A549 (cell line): ENCODE data around the gene CGREF1. TPM values are rescaled to one million over a fixed set of nuclear protein-coding genes. Genes with fewer than 3 reads are reported as not detected.
"Not testable (repeated sequence)": the region's sequence is repeated elsewhere in the genome, so short reads cannot be mapped to it uniquely, and the experiment has no call there.

Source experiments
- ATAC-seq, 2 experiments: fragments of 200-7000 bp in 1 of 2; fragments of >200 bp in 1 of 2; cut with Nextera tagmentation in 1 of 2; cut with Tn5 transposase in 1 of 2; 3 replicates each; pipeline versions ENCODE4 v1.8.0 to v1.9.1; 2018 to 2020; ENCODE audit warnings: mild to moderate bottlenecking in 1 of 2, moderate library complexity in 1 of 2
- CTCF ChIA-PET: fragments of 300-600 bp; sonication (Branson Sonifier 250); formaldehyde crosslinking; extraction: SDS; loops from one replicate; lab custom pipeline; 2021; ENCODE audit warnings: antibody characterized with exemption, inconsistent platforms; lab: Yijun Ruan, JAX
- POLR2A ChIA-PET: fragments of 350-600 bp; formaldehyde crosslinking; extraction: SDS; loops from one replicate; lab custom pipeline; 2021; ENCODE audit warnings: antibody characterized with exemption, inconsistent platforms; lab: Yijun Ruan, JAX
- DNase-seq, 2 experiments: peaks; one replicate each; pipeline versions ENCODE4 v3.0.0 to v3.0.0-alpha.2; 2011 to 2016; ENCODE audit warnings: low read depth in 1 of 2, low spot score in 1 of 2
- FAIRE-seq: peaks from 2 replicates; lab custom pipeline; 2011; peaks lifted over from hg19 to GRCh38; lab: Jason Lieb, UNC
- H3K27ac ChIP-seq, 2 experiments: fragments of >200 bp; sonication (Bioruptor Twin); formaldehyde crosslinking; 3 replicates each; pipeline ENCODE4 v1.5.1; 2016 to 2017
- H3K4me1 ChIP-seq: fragments of >200 bp; sonication (Bioruptor Twin); formaldehyde crosslinking; 3 replicates; pipeline ENCODE4 v1.6.1; 2016
- H3K4me2 ChIP-seq: fragments of >200 bp; sonication (Bioruptor Twin); formaldehyde crosslinking; 3 replicates; pipeline ENCODE4 v1.6.1; 2016
- H3K4me3 ChIP-seq: fragments of >200 bp; sonication (Bioruptor Twin); formaldehyde crosslinking; 3 replicates; pipeline ENCODE4 v1.5.1; 2016
- H3K9me3 ChIP-seq: fragments of >200 bp; sonication (Bioruptor Twin); formaldehyde crosslinking; 3 replicates; pipeline ENCODE4 v1.6.1; 2016
- CBX2 ChIP-seq: fragments of 200-600 bp; sonication (generic); IDR thresholded peaks from 2 replicates; pipeline ENCODE4 v1.6.1; 2016; ENCODE audit warnings: low read depth, mild to moderate bottlenecking, borderline replicate concordance
- EHF ChIP-seq: fragments of 250-450 bp; sonication (Bioruptor Pico); IDR thresholded peaks from 2 replicates; pipeline ENCODE4 v1.5.0; 2020; ENCODE audit warnings: mild to moderate bottlenecking
- EHMT2 ChIP-seq: fragments of 200-600 bp; sonication (generic); IDR thresholded peaks from 2 replicates; pipeline ENCODE4 v1.6.1; 2016; ENCODE audit warnings: antibody characterized with exemption, low read depth, mild to moderate bottlenecking, moderate library complexity
- ESRRA ChIP-seq: fragments of 150-350 bp; IDR thresholded peaks from 2 replicates; pipeline ENCODE4 v1.6.1; 2014; ENCODE audit warnings: mild to moderate bottlenecking, low read length, borderline replicate concordance
- HDAC2 ChIP-seq: fragments of 200-600 bp; sonication (generic); IDR thresholded peaks from 2 replicates; pipeline ENCODE4 v1.6.1; 2016
- HEYL ChIP-seq: fragments of 250-450 bp; sonication (Bioruptor Pico); IDR thresholded peaks from 2 replicates; pipeline ENCODE4 v1.8.0; 2021; ENCODE audit warnings: mild to moderate bottlenecking, moderate library complexity
- HOXA7 ChIP-seq: fragments of 250-450 bp; sonication (Bioruptor Pico); IDR thresholded peaks from 2 replicates; pipeline ENCODE4 v1.5.0; 2020; ENCODE audit warnings: mild to moderate bottlenecking, moderate library complexity
- KDM1A ChIP-seq: fragments of 200-600 bp; sonication (generic); IDR thresholded peaks from 2 replicates; pipeline ENCODE4 v1.6.1; 2016; ENCODE audit warnings: low read depth, mild to moderate bottlenecking
- KDM5A ChIP-seq: fragments of 200-600 bp; sonication (generic); IDR thresholded peaks from 2 replicates; pipeline ENCODE4 v1.6.1; 2016; ENCODE audit warnings: antibody characterized with exemption, mild to moderate bottlenecking
- NPAS2 ChIP-seq: fragments of 250-450 bp; sonication (Bioruptor Pico); IDR thresholded peaks from 2 replicates; pipeline ENCODE4 v1.8.0; 2022; ENCODE audit warnings: mild to moderate bottlenecking, moderate library complexity, borderline replicate concordance
- NR3C1 ChIP-seq: fragments of >200 bp; sonication (Bioruptor Twin); formaldehyde crosslinking; IDR thresholded peaks from 3 replicates; pipeline ENCODE4 v1.6.1; 2017
- PHF8 ChIP-seq: fragments of 200-600 bp; sonication (generic); IDR thresholded peaks from 2 replicates; pipeline ENCODE4 v1.6.1; 2016; ENCODE audit warnings: low read depth, mild to moderate bottlenecking, antibody characterized with exemption, moderate library complexity, borderline replicate concordance
- POLR2A ChIP-seq: IDR thresholded peaks from 2 replicates; pipeline ENCODE4 v1.6.1; 2012; ENCODE audit warnings: mild to moderate bottlenecking, low read length
- POLR2AphosphoS2 ChIP-seq: conservative IDR thresholded peaks from 2 replicates; pipeline ENCODE4 v1.6.1; 2012; ENCODE audit warnings: low read length, improper control_type of control experiment, inconsistent platforms
- RARB ChIP-seq: fragments of 250-450 bp; sonication (Bioruptor Pico); IDR thresholded peaks from 2 replicates; pipeline ENCODE4 v1.8.0; 2021; ENCODE audit warnings: mild to moderate bottlenecking, moderate library complexity
- SREBF2 ChIP-seq: fragments of 450-650 bp; IDR thresholded peaks from 2 replicates; pipeline ENCODE4 v1.6.1; 2014; ENCODE audit warnings: mild to moderate bottlenecking, moderate library complexity
- ZC3H11A ChIP-seq: fragments of 450-650 bp; IDR thresholded peaks from 2 replicates; pipeline ENCODE4 v1.6.1; 2014; ENCODE audit warnings: antibody characterized with exemption, mild to moderate bottlenecking
- WGBS: methylation state at CpG from one replicate; pipeline ENCODE4 v1.1.6; 2017; ENCODE audit errors: missing lambda C conversion rate; 5-methylcytosine and 5-hydroxymethylcytosine counted together
- polyA plus RNA-seq, 4 experiments: library from polyadenylated mRNA; depleted of rRNA in 3 of 4; stranded (reverse); fragments of >200 nt; fragmentation: RNase III in 1 of 4; extraction: RNeasy Plus Mini Kit Qiagen cat#74134 plus additional on column Dnase treatment in 1 of 4; gene quantifications; 2 replicates in 3 of 4; 3 replicates in 1 of 4; pipeline ENCODE4 v1.2.3, GENCODE V29; 2011 to 2017
- TF ChIP-seq, protein P1 (sequence below): fragments of 450-650 bp; IDR thresholded peaks from 2 replicates; pipeline ENCODE4 v1.6.1; 2014; ENCODE audit warnings: antibody characterized with exemption
- TF ChIP-seq, protein P2 (sequence below): fragments of 150-350 bp; IDR thresholded peaks from 2 replicates; pipeline ENCODE4 v1.6.1; 2014; ENCODE audit warnings: low read depth, mild to moderate bottlenecking, low read length
- TF ChIP-seq, protein P3 (sequence below): IDR thresholded peaks from 2 replicates; pipeline ENCODE4 v1.6.1; 2012
- TF ChIP-seq, protein P4 (sequence below): fragments of >200 bp; sonication (Bioruptor Twin); formaldehyde crosslinking; IDR thresholded peaks from 3 replicates; pipeline ENCODE4 v1.6.1; 2016
- TF ChIP-seq, protein P5 (sequence below): IDR thresholded peaks from 2 replicates; pipeline ENCODE4 v1.6.1; 2012; ENCODE audit warnings: low read depth, borderline replicate concordance
- TF ChIP-seq, protein P6 (sequence below): fragments of >200 bp; sonication (Bioruptor Twin); formaldehyde crosslinking; IDR thresholded peaks from 2 replicates; pipeline ENCODE4 v1.6.1; 2016

CGREF1 gene
- polyA plus RNA-seq, 2 of the 4 experiments (the other 2 are of a cell fraction): 5.1 to 5.8 TPM

DNA sequence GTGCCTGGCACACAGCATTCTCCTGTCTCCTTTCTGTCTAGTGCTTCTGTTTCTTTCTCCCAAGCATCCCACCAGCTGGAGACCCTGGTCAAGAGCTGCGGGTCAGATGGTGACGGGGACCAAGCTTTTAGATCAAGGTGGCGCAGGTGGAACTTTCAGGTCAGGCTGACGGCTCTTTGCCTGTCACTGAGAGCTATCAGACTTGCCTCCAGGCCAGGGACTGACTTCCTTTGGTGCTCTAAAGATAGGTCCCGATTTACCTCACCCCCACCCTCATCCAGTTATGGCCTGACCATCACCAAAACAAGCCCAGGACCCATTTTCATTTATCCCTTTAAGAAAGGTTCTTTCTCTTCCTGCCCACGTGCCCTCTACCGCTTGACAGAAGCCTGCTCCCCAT is 41.7 kb downstream of the CGREF1 start:
- H3K4me1 ChIP-seq: peaks cover 11% of the 10 kb centered on the region
- no peak overlapping the region for H3K4me3 ChIP-seq
- FAIRE-seq: no peak
- no peak for DNase-seq
- H3K9me3 ChIP-seq: no peaks in the 10 kb centered on the region
- H3K27ac ChIP-seq: no peak overlapping the region
- ATAC-seq: no peak
- TF ChIP-seq, protein P1, sequence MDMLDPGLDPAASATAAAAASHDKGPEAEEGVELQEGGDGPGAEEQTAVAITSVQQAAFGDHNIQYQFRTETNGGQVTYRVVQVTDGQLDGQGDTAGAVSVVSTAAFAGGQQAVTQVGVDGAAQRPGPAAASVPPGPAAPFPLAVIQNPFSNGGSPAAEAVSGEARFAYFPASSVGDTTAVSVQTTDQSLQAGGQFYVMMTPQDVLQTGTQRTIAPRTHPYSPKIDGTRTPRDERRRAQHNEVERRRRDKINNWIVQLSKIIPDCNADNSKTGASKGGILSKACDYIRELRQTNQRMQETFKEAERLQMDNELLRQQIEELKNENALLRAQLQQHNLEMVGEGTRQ: no peak
- TF ChIP-seq, protein P2, sequence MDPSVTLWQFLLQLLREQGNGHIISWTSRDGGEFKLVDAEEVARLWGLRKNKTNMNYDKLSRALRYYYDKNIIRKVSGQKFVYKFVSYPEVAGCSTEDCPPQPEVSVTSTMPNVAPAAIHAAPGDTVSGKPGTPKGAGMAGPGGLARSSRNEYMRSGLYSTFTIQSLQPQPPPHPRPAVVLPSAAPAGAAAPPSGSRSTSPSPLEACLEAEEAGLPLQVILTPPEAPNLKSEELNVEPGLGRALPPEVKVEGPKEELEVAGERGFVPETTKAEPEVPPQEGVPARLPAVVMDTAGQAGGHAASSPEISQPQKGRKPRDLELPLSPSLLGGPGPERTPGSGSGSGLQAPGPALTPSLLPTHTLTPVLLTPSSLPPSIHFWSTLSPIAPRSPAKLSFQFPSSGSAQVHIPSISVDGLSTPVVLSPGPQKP: no peak
- TF ChIP-seq HOXA7 (CRISPR knock-in tag): no peak
- TF ChIP-seq, protein P3, sequence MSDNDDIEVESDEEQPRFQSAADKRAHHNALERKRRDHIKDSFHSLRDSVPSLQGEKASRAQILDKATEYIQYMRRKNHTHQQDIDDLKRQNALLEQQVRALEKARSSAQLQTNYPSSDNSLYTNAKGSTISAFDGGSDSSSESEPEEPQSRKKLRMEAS: no peak
- no peak for TF ChIP-seq SREBF2
- H3K4me2 ChIP-seq: no peak overlapping the region
- POLR2A ChIA-PET: no interaction called here
- CTCF ChIA-PET: interaction anchor here (0.6 to 1.5 kb wide), 7 partner anchors 8 to 226 kb away, joined by 3 to 9 read pairs (median 3); partner anchors contain the start of gene KHK
- 78% methylated on average over 7 of the region's 7 CpGs for WGBS

DNA sequence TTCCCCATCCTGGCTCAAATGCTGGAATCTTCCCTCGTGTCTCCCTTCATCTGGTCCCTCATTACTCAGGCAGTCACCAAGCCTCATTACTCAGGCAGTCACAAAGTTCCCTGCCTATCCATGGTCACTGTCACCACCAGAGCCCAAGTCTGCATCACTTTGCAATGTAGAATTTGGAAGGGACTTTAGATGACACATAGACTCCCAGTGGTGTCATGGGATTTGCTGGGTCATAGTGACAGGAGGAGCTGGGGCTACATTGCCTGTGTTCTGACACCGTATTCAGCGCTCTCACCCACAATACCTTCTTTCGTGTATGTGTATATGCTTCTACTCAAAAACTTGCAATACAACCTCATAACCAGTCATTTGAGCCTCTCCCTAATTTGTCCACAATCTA is 42.6 kb downstream of the CGREF1 start:
- ATAC-seq: no peak
- FAIRE-seq: no peak
- ChIA-PET POLR2A (no interaction called here), CTCF (interaction anchor here (1.2 to 1.5 kb wide), 4 partner anchors 9 to 22 kb away, joined by 3 to 9 read pairs (median 6); partner anchors contain the start of gene KHK)
- H3K4me1 ChIP-seq: peaks cover 7% of the 10 kb centered on the region
- H3K4me3 ChIP-seq: no peak overlapping the region
- DNase-seq: peak in 1 of 2 experiments; percentile 30
- no peaks in the 10 kb centered on the region for H3K9me3 ChIP-seq
- TF ChIP-seq ZC3H11A (no peak), EHMT2 (no peak), CBX2 (no peak), KDM1A (no peak), EHF (CRISPR knock-in tag) (no peak), HEYL (CRISPR knock-in tag) (no peak), POLR2A (no peak), NR3C1 (no peak), PHF8 (no peak), SREBF2 (no peak), KDM5A (no peak)
- TF ChIP-seq, protein P1: no peak
- H3K27ac ChIP-seq: no peak overlapping the region
- no peak overlapping the region for H3K4me2 ChIP-seq
- WGBS: 80% methylated on average over 4 of the region's 4 CpGs

DNA sequence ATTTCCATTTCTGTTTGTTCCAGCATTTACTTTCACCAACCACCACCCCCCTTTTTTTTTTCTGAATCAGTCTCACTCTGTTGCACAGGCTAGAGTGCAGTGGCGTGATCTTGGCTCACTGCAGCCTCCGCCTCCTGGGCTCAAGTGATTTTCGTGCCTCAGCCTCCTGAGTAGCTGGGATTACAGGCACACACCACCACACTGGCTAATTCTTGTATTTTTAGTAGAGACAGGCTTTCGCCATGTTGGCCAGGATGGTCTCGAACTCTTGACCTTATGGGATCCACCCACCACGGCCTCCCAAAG is 43.4 kb downstream of the CGREF1 start:
- DNase-seq, FAIRE-seq, POLR2A ChIA-PET, H3K4me1 ChIP-seq, H3K27ac ChIP-seq, H3K9me3 ChIP-seq, ATAC-seq, H3K4me2 ChIP-seq, H3K4me3 ChIP-seq: not testable (repeated sequence)
- CTCF ChIA-PET: interaction anchor here (13.3 to 18.7 kb wide), 2 partner anchors 8 to 20 kb away, joined by 143 to 253 read pairs; partner anchors contain the start of genes AGBL5, EMILIN1 and KHK
- WGBS: 82% methylated on average over 6 of the region's 6 CpGs

DNA sequence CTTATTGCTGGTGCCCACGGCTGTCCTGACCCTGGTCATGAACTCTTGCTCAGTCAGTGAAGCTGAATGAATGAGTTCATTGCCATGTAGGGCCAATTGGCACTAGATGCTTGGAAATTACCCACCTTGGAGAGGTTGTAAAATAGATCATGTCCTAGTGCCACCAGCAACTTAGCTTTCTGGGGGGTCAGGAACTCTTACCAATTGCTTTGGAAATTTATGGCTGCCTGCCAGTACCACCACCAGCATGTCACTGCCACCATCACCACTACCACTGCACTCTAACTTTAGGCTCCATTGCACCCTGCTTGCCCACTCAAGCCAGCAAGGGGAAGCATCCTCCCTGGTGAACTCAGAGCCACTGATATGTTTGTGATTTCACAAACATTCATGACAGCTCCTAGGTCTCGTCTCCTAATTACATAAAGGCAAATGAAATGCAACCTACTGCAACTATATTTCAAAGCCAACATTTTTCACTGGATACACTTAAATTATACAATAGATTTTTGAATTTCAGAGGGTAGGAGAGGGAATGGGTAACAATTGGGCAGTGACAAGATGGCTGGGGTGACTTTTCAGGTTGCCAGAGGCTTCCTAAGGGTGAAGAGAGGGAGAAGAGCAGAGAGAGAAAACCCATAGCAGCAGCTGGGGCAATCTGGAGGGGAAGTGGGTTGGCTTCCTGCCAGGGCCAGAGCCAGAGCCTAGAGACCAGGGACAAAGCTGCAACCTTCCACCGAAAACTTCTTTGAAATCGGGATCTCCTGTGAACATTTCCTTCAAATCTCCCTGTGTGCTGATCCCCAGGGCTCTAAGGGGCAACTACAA is 44.0 kb downstream of the CGREF1 start:
- ChIA-PET POLR2A (no interaction called here), CTCF (interaction anchor here (1.0 to 18.7 kb wide), 5 partner anchors 9 to 228 kb away, joined by 3 to 253 read pairs (median 4); partner anchors contain the start of genes AGBL5, EMILIN1 and KHK)
- ATAC-seq (no peak), DNase-seq (no peak), FAIRE-seq (no peak)
- no peak overlapping the region for H3K4me3 ChIP-seq
- peaks cover 13% of the 10 kb centered on the region for H3K4me1 ChIP-seq
- H3K27ac ChIP-seq: no peak overlapping the region
- H3K9me3 ChIP-seq: no peaks in the 10 kb centered on the region
- no peak overlapping the region for H3K4me2 ChIP-seq
- 75% methylated on average over 4 of the region's 4 CpGs for WGBS
- TF ChIP-seq, protein P4, sequence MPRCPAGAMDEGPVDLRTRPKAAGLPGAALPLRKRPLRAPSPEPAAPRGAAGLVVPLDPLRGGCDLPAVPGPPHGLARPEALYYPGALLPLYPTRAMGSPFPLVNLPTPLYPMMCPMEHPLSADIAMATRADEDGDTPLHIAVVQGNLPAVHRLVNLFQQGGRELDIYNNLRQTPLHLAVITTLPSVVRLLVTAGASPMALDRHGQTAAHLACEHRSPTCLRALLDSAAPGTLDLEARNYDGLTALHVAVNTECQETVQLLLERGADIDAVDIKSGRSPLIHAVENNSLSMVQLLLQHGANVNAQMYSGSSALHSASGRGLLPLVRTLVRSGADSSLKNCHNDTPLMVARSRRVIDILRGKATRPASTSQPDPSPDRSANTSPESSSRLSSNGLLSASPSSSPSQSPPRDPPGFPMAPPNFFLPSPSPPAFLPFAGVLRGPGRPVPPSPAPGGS: no peak
- no peak for TF ChIP-seq KDM5A
- TF ChIP-seq, protein P5, sequence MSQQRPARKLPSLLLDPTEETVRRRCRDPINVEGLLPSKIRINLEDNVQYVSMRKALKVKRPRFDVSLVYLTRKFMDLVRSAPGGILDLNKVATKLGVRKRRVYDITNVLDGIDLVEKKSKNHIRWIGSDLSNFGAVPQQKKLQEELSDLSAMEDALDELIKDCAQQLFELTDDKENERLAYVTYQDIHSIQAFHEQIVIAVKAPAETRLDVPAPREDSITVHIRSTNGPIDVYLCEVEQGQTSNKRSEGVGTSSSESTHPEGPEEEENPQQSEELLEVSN: no peak
- no peak for TF ChIP-seq ZC3H11A
- TF ChIP-seq HDAC2: no peak
- TF ChIP-seq ESRRA: no peak
- no peak for TF ChIP-seq POLR2AphosphoS2
- TF ChIP-seq, protein P6, sequence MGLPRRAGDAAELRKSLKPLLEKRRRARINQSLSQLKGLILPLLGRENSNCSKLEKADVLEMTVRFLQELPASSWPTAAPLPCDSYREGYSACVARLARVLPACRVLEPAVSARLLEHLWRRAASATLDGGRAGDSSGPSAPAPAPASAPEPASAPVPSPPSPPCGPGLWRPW: no peak
- TF ChIP-seq RARB (CRISPR knock-in tag): no peak
- TF ChIP-seq, protein P1: no peak
- TF ChIP-seq NPAS2 (CRISPR knock-in tag): no peak
